Lower leg skin (tissue), 4 donors: ENCODE data around the gene ACTRT3. TPM values are rescaled to one million over a fixed set of nuclear protein-coding genes. Genes with fewer than 3 reads are reported as not detected.

Experiments
- total RNA-seq, 4 donors: library from RNA; depleted of rRNA; stranded (reverse); fragments of >200 nt; gene quantifications; one replicate each; pipeline ENCODE4 v1.1.0, GENCODE V29; 2016

ACTRT3 gene
- total RNA-seq, 4 donors from 2014 or later, result 0.19 to 0.65 (median 0.26) TPM

Other genes starting within 250 kb of the ACTRT3 start
- 1 to 10 TPM; 3.9 to 8.2 (median 5.5) TPM for gene MECOM, start 105.8 kb downstream of the ACTRT3 start, total RNA-seq
- 100 to 1,000 TPM in 2 of 4 donors, 10 to 100 TPM in 2; 69.6 to 342 (median 107) TPM for gene TERC, start 4.5 kb downstream of the ACTRT3 start, total RNA-seq
- 10 to 100 TPM; 13.2 to 16.6 (median 14.8) TPM for gene MYNN, start 3.8 kb upstream of the ACTRT3 start, total RNA-seq
- gene LRRIQ4, start 43.3 kb upstream of the ACTRT3 start, total RNA-seq, result not detected
- gene LRRC34, start 43.3 kb upstream of the ACTRT3 start, total RNA-seq, result 1 to 10 TPM in 1 of 4 donors, under 1 TPM in 2, not detected in 1; 0.34 to 1.8 (median 0.34) TPM
- not detected for gene LRRC31, start 100.4 kb upstream of the ACTRT3 start, total RNA-seq
- gene SAMD7, start 142.0 kb upstream of the ACTRT3 start, total RNA-seq, result not detected
- gene SEC62, start 197.2 kb upstream of the ACTRT3 start, total RNA-seq, result 10 to 100 TPM; 16.5 to 28.8 (median 22.8) TPM